Adrenal gland (tissue), 12 donors: ENCODE measurements around the gene HACL1. TPM values are rescaled to one million over a fixed set of nuclear protein-coding genes. Genes with fewer than 3 reads are reported as not detected.

Experiments used
- DNase-seq, 7 donors: peaks; one replicate each; pipeline ENCODE4 v3.0.0-alpha.2; 2019 to 2020
- H3K27ac ChIP-seq, 5 donors: fragments of 200-600 bp; sonication (generic) in 4 of 5; 1 replicate in 3 of 5; 2 replicates in 2 of 5; pipeline versions ENCODE4 v1.5.1 to v1.8.0; 2016 to 2020; ENCODE audit warnings: mild to moderate bottlenecking in 1 of 5
- H3K27me3 ChIP-seq: fragments of 200-600 bp; 2 replicates; pipeline ENCODE4 v1.8.0; 2021
- H3K36me3 ChIP-seq, 2 donors: fragments of 200-600 bp; replicated peaks in 1 of 2; 1 replicate in 1 of 2; 2 replicates in 1 of 2; pipeline versions ENCODE4 v1.5.1 to v1.8.0; 2018 to 2022
- H3K4me1 ChIP-seq, 2 donors: fragments of 200-600 bp; replicated peaks in 1 of 2; 1 replicate in 1 of 2; 2 replicates in 1 of 2; pipeline versions ENCODE4 v1.5.1 to v1.8.0; 2018 to 2021
- H3K4me3 ChIP-seq, 4 donors: fragments of 200-600 bp; sonication (generic) in 3 of 4; one replicate each; pipeline ENCODE4 v1.5.1; 2016 to 2018
- H3K9me3 ChIP-seq, 3 donors: fragments of 200-600 bp; sonication (generic) in 1 of 3; replicated peaks in 1 of 3; 1 replicate in 2 of 3; 2 replicates in 1 of 3; pipeline versions ENCODE4 v1.5.1 to v1.8.0; 2016 to 2021
- POLR2A ChIP-seq, 2 donors: fragments of 450-650 bp; IDR thresholded peaks; one replicate each; pipeline ENCODE4 v1.6.1; 2017; ENCODE audit warnings: antibody characterized with exemption in 2 of 2, mild to moderate bottlenecking in 2 of 2, moderate library complexity in 1 of 2
- WGBS, 4 donors: extraction: QIAGEN DNeasy Blood & Tissue Kit in 2 of 4; methylation state at CpG; one replicate each; pipeline versions ENCODE4 v1.1.5 to v1.1.7; 2013 to 2017; 5-methylcytosine and 5-hydroxymethylcytosine counted together
- intact Hi-C, 2 donors: fragments of 100-400 bp; cut with DNase I; formaldehyde crosslinking; loops; one replicate each; pipeline versions ENCODE4 v1.14.1 to v1.15.0; 2022 to 2023
- polyA plus RNA-seq, 3 donors: library from polyadenylated mRNA; stranded (reverse); fragments of 200-250 nt in 2 of 3; fragments of 350-450 nt in 1 of 3; fragmentation: Illumina TruSeq in 1 of 3; extraction: RNeasy Lipid Tissue Mini Kit (QIAGEN cat#74804) in 1 of 3; gene quantifications; one replicate each; pipeline ENCODE4 v1.2.3, GENCODE V29; 2013 to 2014
- total RNA-seq, 9 donors: library from RNA; depleted of rRNA in 4 of 9; stranded (reverse); fragments of >200 nt in 4 of 9; fragments of 120-200 nt in 1 of 9; fragmentation: NEBNext Ultra II Directional in 1 of 9; extraction: Animal tissue kit (Norgen Biotek cat#: 25700) in 1 of 9; gene quantifications; one replicate each; pipeline versions ENCODE4 v1.1.0 to v1.2.4, GENCODE V29; 2013 to 2023
- TF ChIP-seq, protein P1 (sequence below), 6 experiments: fragments of 450-650 bp in 4 of 6; fragments of 200-600 bp in 2 of 6; sonication (generic) in 1 of 6; IDR thresholded peaks; 1 replicate in 5 of 6; 2 replicates in 1 of 6; pipeline versions ENCODE4 v1.5.1 to v1.8.0; 2016 to 2021; ENCODE audit warnings: antibody characterized with exemption in 6 of 6, mild to moderate bottlenecking in 2 of 6, moderate library complexity in 1 of 6
- donor health status: healthy with polysubstance abuse.
- donor health status: Bipolar disorder and iron deficiency.
- donor health status: DM: yes; HTN: yes; CAD: no.
- donor health status: DM: no; HTN: no; CAD: no.
- donor health status: DM: no; HTN: no; CAD: no.
- donor health status: DM: yes; HTN: yes; CAD: no.

HACL1 gene
- total and polyA plus RNA-seq, 12 donors, result 12.3 to 41.7 (median 23.5) TPM

DNA sequence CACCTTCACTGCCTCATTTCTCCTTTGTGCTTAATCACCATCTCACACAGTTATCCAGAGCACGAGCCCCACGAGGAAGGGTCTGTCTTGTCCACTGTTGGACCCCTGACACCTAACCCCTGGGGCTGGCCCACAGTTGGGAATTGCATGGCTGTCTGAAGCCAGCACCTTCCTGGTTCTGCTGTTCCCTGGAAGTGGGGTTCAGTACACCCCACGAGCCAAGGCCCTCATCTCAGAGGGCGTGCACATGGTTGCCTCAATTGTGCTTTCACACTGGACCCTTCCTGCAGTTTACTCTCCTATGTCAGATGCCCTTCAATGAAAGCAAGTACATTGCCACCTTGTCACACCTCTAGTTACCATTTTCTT, 30.8 kb upstream of the HACL1 start:
- TF ChIP-seq, protein P1, sequence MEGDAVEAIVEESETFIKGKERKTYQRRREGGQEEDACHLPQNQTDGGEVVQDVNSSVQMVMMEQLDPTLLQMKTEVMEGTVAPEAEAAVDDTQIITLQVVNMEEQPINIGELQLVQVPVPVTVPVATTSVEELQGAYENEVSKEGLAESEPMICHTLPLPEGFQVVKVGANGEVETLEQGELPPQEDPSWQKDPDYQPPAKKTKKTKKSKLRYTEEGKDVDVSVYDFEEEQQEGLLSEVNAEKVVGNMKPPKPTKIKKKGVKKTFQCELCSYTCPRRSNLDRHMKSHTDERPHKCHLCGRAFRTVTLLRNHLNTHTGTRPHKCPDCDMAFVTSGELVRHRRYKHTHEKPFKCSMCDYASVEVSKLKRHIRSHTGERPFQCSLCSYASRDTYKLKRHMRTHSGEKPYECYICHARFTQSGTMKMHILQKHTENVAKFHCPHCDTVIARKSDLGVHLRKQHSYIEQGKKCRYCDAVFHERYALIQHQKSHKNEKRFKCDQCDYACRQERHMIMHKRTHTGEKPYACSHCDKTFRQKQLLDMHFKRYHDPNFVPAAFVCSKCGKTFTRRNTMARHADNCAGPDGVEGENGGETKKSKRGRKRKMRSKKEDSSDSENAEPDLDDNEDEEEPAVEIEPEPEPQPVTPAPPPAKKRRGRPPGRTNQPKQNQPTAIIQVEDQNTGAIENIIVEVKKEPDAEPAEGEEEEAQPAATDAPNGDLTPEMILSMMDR (IDR thresholded peaks at IDR 0.05), result no peak
- no peak for TF ChIP-seq POLR2A (IDR thresholded peaks at IDR 0.05)
- intact Hi-C loops, result loop anchor here (5.0 to 10.0 kb wide), 2 partner anchors 175 to 613 kb away; no protein-coding TSS in a partner anchor
- Histone ChIP-seq H3K27ac (peak overlapping the region in 2 of 5 donors; percentile 14 to 15), H3K4me3 (no peak overlapping the region), H3K9me3 (no peaks in the 10 kb centered on the region), H3K36me3 (no peaks in the 10 kb centered on the region), H3K27me3 (no peaks in the 10 kb centered on the region), H3K4me1 (peaks cover 34 to 46% of the 10 kb centered on the region in 2 donors)
- WGBS, 4 donors, result 94 to 99% (median 97%) methylated on average over 3 to 4 of the region's 4 CpGs
- DNase-seq, result no peak

DNA sequence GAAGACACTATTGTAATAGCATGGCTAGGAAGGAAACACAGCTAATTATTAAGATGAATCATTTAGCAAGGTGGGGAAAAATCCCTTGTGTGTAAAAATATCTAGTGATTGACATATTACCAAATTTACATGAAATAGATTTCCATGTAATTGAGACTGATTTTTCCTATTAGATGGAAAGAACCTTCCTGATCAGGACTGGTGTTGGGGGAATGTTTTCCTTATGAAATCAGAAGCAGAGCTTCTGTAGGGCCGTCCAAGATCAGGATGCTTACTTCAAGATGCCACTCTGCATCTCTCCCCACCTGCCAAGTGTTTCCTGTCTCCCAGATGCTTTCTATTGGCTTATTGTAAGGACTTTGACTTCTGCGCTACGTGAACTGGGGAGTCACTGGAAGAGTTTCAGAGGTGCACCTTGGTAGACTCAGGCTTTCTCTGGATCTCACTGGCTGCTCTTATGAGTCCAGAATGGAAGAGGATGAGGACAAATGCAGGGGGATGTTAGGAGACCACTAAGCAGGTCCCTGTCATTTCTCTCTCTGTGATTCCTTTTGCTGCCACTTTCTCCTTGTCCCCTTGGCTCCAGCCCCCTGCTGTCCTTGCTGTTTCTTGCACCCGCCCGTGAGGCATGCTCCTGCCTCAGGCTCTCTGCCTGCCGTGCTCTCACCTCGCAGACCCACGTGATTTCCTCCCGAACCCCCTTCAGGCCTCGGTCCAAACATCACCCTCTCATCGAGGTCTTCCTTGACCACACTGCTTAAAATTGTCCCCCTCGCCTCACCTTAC, 30.2 kb upstream of the HACL1 start:
- TF ChIP-seq POLR2A (IDR thresholded peaks at IDR 0.05), result no peak
- no peaks in the 10 kb centered on the region for H3K9me3 ChIP-seq
- H3K4me3 ChIP-seq, result no peak overlapping the region
- H3K27ac ChIP-seq, result peak overlapping the region in 1 of 5 donors; percentile 66
- DNase-seq, result no peak
- no peaks in the 10 kb centered on the region for H3K36me3 ChIP-seq
- 83 to 93% (median 87%) methylated on average over 12 of the region's 12 CpGs for WGBS, 4 donors
- H3K4me1 ChIP-seq, result peaks cover 34 to 46% of the 10 kb centered on the region in 2 donors
- no peaks in the 10 kb centered on the region for H3K27me3 ChIP-seq
- intact Hi-C loops, result loop anchor here (5.0 to 10.0 kb wide), 2 partner anchors 176 to 613 kb away; no protein-coding TSS in a partner anchor

DNA sequence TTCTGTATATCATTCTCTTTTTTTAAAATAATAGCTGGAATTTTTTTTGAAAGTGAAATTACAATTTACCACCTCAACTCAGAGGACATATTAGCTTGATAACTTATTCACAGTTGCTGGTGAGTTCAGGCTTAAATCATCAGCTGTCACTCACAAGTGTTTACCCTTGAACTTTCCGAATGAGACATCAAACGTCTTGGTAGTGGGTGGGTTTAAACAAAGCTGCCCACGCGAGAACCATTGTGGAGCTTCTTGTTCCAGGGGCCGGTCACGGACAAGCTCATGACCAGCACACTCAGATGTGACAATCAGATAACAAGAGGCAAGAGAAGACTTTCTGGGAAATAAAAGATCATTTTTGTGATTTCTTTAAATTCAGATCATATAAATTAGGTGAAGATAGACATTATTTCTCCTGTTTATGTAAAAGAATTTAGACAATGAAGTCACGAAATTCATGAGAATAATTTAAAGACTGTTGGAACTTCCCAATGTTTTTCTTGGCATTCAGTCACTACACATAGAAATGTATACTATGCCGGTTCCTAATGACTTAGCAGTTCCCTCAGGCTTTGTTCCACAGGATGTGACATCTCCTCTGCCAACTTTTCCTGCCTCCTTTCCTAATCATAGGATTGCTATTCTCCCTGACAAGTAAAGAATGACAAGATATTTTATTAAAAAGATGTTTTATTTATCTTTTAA, 29.4 kb upstream of the HACL1 start:
- DNase-seq, result peak in 3 of 7 donors; percentile 49 to 60 (median 54)
- H3K4me1 ChIP-seq, result peaks cover 28 to 40% of the 10 kb centered on the region in 2 donors

DNA sequence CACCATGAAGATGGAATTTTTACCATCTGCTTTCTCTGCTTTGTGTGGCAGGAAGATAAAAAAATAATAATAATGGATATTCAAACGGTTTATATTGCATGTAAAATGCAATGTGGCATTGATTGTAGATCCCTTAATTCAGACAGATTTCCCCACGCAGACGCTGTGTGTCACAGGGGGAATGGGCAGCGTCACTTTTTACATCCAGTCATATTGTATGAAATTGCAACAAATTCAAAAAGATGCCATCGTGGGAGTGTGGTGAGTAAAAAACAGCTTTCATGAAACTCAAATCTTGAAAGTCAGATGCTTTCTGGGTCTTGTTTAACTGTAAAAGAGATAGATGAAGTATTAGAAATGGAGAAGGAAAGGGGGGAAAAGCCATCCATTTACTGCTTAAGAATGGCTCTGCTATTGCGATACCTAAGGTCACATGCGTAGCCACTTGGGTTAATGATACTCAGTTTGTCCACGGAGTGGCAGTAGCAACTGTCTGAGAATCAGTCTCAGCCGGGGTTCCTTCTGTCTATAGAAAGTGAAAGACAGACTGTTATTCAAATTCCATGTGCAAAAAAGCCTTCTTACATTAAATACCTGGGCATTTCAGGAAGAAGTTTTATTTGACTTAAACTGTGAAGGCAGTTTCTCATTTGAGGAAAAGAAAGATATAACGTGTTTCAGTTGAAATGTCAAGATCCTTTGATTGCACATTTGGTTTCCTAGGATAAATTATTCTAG, 28.7 kb upstream of the HACL1 start:
- peak overlapping the region in 2 of 4 donors; percentile 4 to 39 for H3K4me3 ChIP-seq
- H3K27me3 ChIP-seq, result no peaks in the 10 kb centered on the region
- intact Hi-C loops, result loop anchor here (5.0 to 10.0 kb wide), 2 partner anchors 177 to 615 kb away; no protein-coding TSS in a partner anchor
- peak overlapping the region in 3 of 5 donors; percentile 2 to 66 (median 47) for H3K27ac ChIP-seq
- DNase-seq, result peak; percentile 74 to 90 (median 80)
- TF ChIP-seq POLR2A (IDR thresholded peaks at IDR 0.05), result no peak
- TF ChIP-seq, protein P1 (IDR thresholded peaks at IDR 0.05), result peak; percentile 51 to 92 (median 82)
- 34 to 36% (median 34%) methylated on average over 10 of the region's 10 CpGs for WGBS, 4 donors
- no peaks in the 10 kb centered on the region for H3K9me3 ChIP-seq
- peaks cover 20 to 32% of the 10 kb centered on the region in 2 donors for H3K4me1 ChIP-seq
- no peaks in the 10 kb centered on the region for H3K36me3 ChIP-seq

More for the DNA sequence above, 29.4 kb upstream of the HACL1 start:
- TF ChIP-seq, protein P1 (IDR thresholded peaks at IDR 0.05), result no peak
- TF ChIP-seq POLR2A (IDR thresholded peaks at IDR 0.05), result no peak
- no peaks in the 10 kb centered on the region for H3K9me3 ChIP-seq
- H3K27ac ChIP-seq, result peak overlapping the region in 3 of 5 donors; percentile 2 to 66 (median 47)
- H3K4me3 ChIP-seq, result peak overlapping the region in 2 of 4 donors; percentile 4 to 39
- H3K36me3 ChIP-seq, result no peaks in the 10 kb centered on the region
- H3K27me3 ChIP-seq, result no peaks in the 10 kb centered on the region
- WGBS, 4 donors, result 10 to 15% (median 13%) methylated on average over 8 of the region's 8 CpGs
- intact Hi-C loops, result loop anchor here (5.0 to 10.0 kb wide), 2 partner anchors 177 to 614 kb away; no protein-coding TSS in a partner anchor
